Endothelial cell of umbilical vein (primary cell): ENCODE results near the gene SPTY2D1. TPM values are rescaled to one million over a fixed set of nuclear protein-coding genes. Genes with fewer than 3 reads are reported as not detected.

ENCODE experiments used
- BruUV-seq: library from RNA; stranded (reverse); fragments of 400-500 nt; replicated peaks from 2 replicates; lab custom pipeline; 2021; lab: Mats Ljungman, UMichigan
- CTCF ChIA-PET: fragments of 300-600, 350-600 bp; sonication (Branson Sonifier 250); formaldehyde crosslinking; loops from one replicate; lab custom pipeline; 2021; ENCODE audit warnings: antibody characterized with exemption, inconsistent platforms; lab: Charles Lee
- POLR2A ChIA-PET: fragments of 300-600, 350-600 bp; sonication (Branson Sonifier 250); formaldehyde crosslinking; loops from one replicate; lab custom pipeline; 2021; ENCODE audit warnings: antibody characterized with exemption, inconsistent platforms; lab: Charles Lee
- DNase-seq: peaks from one replicate; pipeline ENCODE4 v3.0.0-alpha.2; 2011; ENCODE audit warnings: low read depth, low spot score
- FAIRE-seq: peaks from 2 replicates; lab custom pipeline; 2011; peaks lifted over from hg19 to GRCh38; lab: Jason Lieb, UNC
- H2AFZ ChIP-seq: 2 replicates; pipeline ENCODE4 v1.6.0; 2012; ENCODE audit warnings: low read depth, low read length, control low read depth, inconsistent platforms
- H3K27ac ChIP-seq: 2 replicates; pipeline ENCODE4 v1.5.1; 2011; ENCODE audit warnings: low read depth, mild to moderate bottlenecking, control low read depth, low read length, moderate library complexity; ENCODE audit not compliant: insufficient read depth
- H3K27me3 ChIP-seq, 2 experiments: 2 replicates each; pipeline versions ENCODE4 v1.6.0 to v1.6.1; 2011; ENCODE audit warnings: low read length in 2 of 2, mixed read lengths in 1 of 2; ENCODE audit not compliant: control insufficient read depth in 2 of 2, insufficient read depth in 2 of 2
- H3K36me3 ChIP-seq, 2 experiments: 2 replicates in 1 of 2; 3 replicates in 1 of 2; pipeline ENCODE4 v1.5.1; 2011; ENCODE audit warnings: low read length in 2 of 2, mild to moderate bottlenecking in 1 of 2, moderate library complexity in 1 of 2; ENCODE audit not compliant: control insufficient read depth in 2 of 2, insufficient read depth in 2 of 2; ENCODE audit errors: extremely low read depth in 1 of 2
- H3K4me1 ChIP-seq: 3 replicates; pipeline ENCODE4 v1.5.1; 2011; ENCODE audit warnings: mild to moderate bottlenecking, low read length; ENCODE audit not compliant: control insufficient read depth, insufficient read depth; ENCODE audit errors: extremely low read depth
- H3K4me2 ChIP-seq: 2 replicates; pipeline ENCODE4 v1.6.1; 2011; ENCODE audit warnings: low read length, control low read depth, mixed read lengths; ENCODE audit not compliant: insufficient read depth
- H3K4me3 ChIP-seq, 3 experiments: fragments of 200-600 bp in 1 of 3; sonication (generic), shearing (Covaris generic) in 1 of 3; replicated peaks in 1 of 3; 2 replicates each; pipeline ENCODE4 v1.5.1; 2011 to 2016; ENCODE audit warnings: control low read depth in 3 of 3, low read length in 3 of 3, mild to moderate bottlenecking in 2 of 3, inconsistent platforms in 1 of 3, low read depth in 1 of 3, moderate library complexity in 1 of 3; ENCODE audit not compliant: insufficient read depth in 1 of 3
- H3K79me2 ChIP-seq: 2 replicates; pipeline ENCODE4 v1.6.0; 2012; ENCODE audit warnings: low read length, inconsistent platforms; ENCODE audit not compliant: control insufficient read depth, insufficient read depth
- H3K9ac ChIP-seq: replicated peaks from 2 replicates; pipeline ENCODE3; 2011; ENCODE audit warnings: low read length, control low read depth; ENCODE audit not compliant: insufficient read depth; ENCODE audit errors: extremely low read depth
- H3K9me1 ChIP-seq: replicated peaks from 3 replicates; pipeline ENCODE4 v1.6.0; 2011; ENCODE audit warnings: mild to moderate bottlenecking, low read length; ENCODE audit not compliant: control insufficient read depth, insufficient read depth; ENCODE audit errors: extremely low read depth
- H3K9me3 ChIP-seq: replicated peaks from 2 replicates; pipeline ENCODE4 v1.5.1; 2012; ENCODE audit warnings: low read length, inconsistent platforms; ENCODE audit not compliant: control insufficient read depth, insufficient read depth
- H4K20me1 ChIP-seq: replicated peaks from 2 replicates; pipeline ENCODE3; 2011; ENCODE audit warnings: mild to moderate bottlenecking, low read length; ENCODE audit not compliant: control insufficient read depth, insufficient read depth; ENCODE audit errors: extremely low read depth
- FOS ChIP-seq: IDR thresholded peaks from 2 replicates; pipeline ENCODE4 v1.6.1; 2011; ENCODE audit warnings: mild to moderate bottlenecking, low read length, moderate library complexity, borderline replicate concordance; ENCODE audit not compliant: insufficient read depth
- JUN ChIP-seq: IDR thresholded peaks from 2 replicates; pipeline ENCODE4 v1.6.1; 2011; ENCODE audit warnings: borderline replicate concordance, low read depth; ENCODE audit not compliant: insufficient read length, insufficient read depth
- MYC ChIP-seq: IDR thresholded peaks from one replicate; pipeline ENCODE4 v1.6.1; 2011; ENCODE audit warnings: mild to moderate bottlenecking, low read depth, low read length
- POLR2A ChIP-seq: IDR thresholded peaks from 2 replicates; pipeline ENCODE4 v1.6.1; 2012; ENCODE audit warnings: low read depth, mild to moderate bottlenecking, control low read depth, low read length
- POLR2AphosphoS5 ChIP-seq: IDR thresholded peaks from 2 replicates; pipeline ENCODE4 v1.6.1; 2012; ENCODE audit warnings: low read depth, mild to moderate bottlenecking, control low read depth, low read length, moderate library complexity; ENCODE audit not compliant: insufficient read depth
- dilution Hi-C: fragments of 300-500 bp; cut with MboI; formaldehyde crosslinking; loops from one replicate; pipeline ENCODE4 v1.15.0; 2019; ENCODE audit warnings: low sequenced_read_pairs; ENCODE audit not compliant: extremely low pct_ligation_motif_present
- intact Hi-C: fragments of 100-400 bp; cut with micrococcal nuclease; formaldehyde crosslinking; loops from one replicate; pipeline ENCODE4 v1.10.0; 2022
- polyA plus RNA-seq, 4 experiments: library from polyadenylated mRNA; depleted of rRNA in 3 of 4; stranded (reverse) in 3 of 4; unstranded in 1 of 4; fragments of >200 nt; gene quantifications; 2 replicates each; pipeline versions ENCODE4 v1.2.1 to v1.2.3, GENCODE V29; 2011 to 2012; ENCODE audit warnings: missing spikeins in 1 of 4
- total RNA-seq: library from RNA; stranded (reverse); gene quantifications from 2 replicates; pipeline ENCODE4 v1.2.3, GENCODE V29; 2021
- TF ChIP-seq, protein P1 (sequence below), 2 donors: IDR thresholded peaks; 1 replicate in 1 of 2; 2 replicates in 1 of 2; pipeline ENCODE4 v1.5.1; 2011; ENCODE audit warnings: low read length in 2 of 2, mild to moderate bottlenecking in 2 of 2, moderate library complexity in 2 of 2, control low read depth in 1 of 2, inconsistent platforms in 1 of 2, low read depth in 1 of 2; ENCODE audit not compliant: insufficient read depth in 1 of 2; ENCODE audit errors: extremely low read depth in 1 of 2
- TF ChIP-seq, protein P2 (sequence below): IDR thresholded peaks from 2 replicates; pipeline ENCODE4 v1.6.1; 2011; ENCODE audit not compliant: insufficient read depth, insufficient read length

The SPTY2D1 gene
- total and polyA plus RNA-seq, 2 donors (not counting 3 experiments of a cell fraction or from before 2014, with no cell fraction given), result 5.5 to 18.7 TPM

DNA sequence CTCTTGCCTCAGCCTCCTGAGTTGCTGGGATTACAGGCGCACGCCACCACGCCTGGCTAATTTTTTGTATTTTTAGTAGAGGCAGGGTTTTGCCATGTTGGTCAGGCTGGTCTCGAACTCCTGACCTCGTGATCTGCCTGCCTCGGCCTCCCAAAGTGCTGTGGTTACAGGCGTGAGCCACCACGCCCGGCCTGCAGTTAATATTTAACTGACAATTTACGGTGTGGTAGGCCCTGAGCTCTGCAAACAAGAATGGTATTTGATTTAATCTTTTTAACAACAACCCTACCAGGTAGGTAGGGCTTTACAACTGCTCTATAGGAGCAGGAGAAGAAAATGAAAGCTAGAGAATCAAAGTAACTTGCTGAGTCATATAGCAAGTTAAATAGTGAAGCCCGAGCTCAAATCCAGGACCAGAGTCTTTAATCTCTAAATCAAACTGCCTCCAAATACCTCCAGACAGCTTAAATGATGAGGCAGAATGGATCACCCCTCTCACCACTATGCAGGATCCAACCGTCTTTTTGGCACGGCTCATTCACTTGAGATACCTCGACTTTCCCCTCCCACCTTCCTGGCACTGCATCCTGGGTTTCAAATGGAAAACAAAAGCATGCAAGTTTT lies 55.1 kb downstream of the SPTY2D1 start:
- Histone ChIP-seq H3K36me3 (no peaks in the 10 kb centered on the region), H3K4me1 (peaks cover 5% of the 10 kb centered on the region), H3K27me3 (no peaks in the 10 kb centered on the region), H3K9me1 (no peaks in the 10 kb centered on the region), H3K4me3 (no peak overlapping the region), H3K9me3 (no peaks in the 10 kb centered on the region), H4K20me1 (no peaks in the 10 kb centered on the region), H3K79me2 (peaks cover 2% of the 10 kb centered on the region), H2AFZ (no peak overlapping the region), H3K27ac (no peak overlapping the region), H3K9ac (no peak overlapping the region), H3K4me2 (no peak overlapping the region)
- TF ChIP-seq JUN, result no peak
- TF ChIP-seq, protein P1, sequence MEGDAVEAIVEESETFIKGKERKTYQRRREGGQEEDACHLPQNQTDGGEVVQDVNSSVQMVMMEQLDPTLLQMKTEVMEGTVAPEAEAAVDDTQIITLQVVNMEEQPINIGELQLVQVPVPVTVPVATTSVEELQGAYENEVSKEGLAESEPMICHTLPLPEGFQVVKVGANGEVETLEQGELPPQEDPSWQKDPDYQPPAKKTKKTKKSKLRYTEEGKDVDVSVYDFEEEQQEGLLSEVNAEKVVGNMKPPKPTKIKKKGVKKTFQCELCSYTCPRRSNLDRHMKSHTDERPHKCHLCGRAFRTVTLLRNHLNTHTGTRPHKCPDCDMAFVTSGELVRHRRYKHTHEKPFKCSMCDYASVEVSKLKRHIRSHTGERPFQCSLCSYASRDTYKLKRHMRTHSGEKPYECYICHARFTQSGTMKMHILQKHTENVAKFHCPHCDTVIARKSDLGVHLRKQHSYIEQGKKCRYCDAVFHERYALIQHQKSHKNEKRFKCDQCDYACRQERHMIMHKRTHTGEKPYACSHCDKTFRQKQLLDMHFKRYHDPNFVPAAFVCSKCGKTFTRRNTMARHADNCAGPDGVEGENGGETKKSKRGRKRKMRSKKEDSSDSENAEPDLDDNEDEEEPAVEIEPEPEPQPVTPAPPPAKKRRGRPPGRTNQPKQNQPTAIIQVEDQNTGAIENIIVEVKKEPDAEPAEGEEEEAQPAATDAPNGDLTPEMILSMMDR (IDR thresholded peaks at IDR 0.05; ENCODE audit: extremely low read depth in 1 of 2, insufficient read depth in 1 of 2, low read depth in 1 of 2, low read length in 2 of 2), result no peak
- TF ChIP-seq, protein P2, sequence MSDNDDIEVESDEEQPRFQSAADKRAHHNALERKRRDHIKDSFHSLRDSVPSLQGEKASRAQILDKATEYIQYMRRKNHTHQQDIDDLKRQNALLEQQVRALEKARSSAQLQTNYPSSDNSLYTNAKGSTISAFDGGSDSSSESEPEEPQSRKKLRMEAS, result no peak
- no peak for TF ChIP-seq MYC
- no peak for TF ChIP-seq POLR2A
- TF ChIP-seq POLR2AphosphoS5, result no peak
- no peak for TF ChIP-seq FOS
- CTCF ChIA-PET, result interaction anchor here (1.3 to 2.3 kb wide), 4 partner anchors 9 to 185 kb away, joined by 3 to 6 read pairs (median 4); no protein-coding TSS in a partner anchor
- dilution Hi-C loops, result no loop called here
- intact Hi-C loops, result loop anchor here (5.0 kb wide), 1 partner anchor 1803 kb away; no protein-coding TSS in a partner anchor
- DNase-seq (no peak), FAIRE-seq (peak; percentile 70)
- POLR2A ChIA-PET, result no interaction called here
- BruUV-seq, result no TSS peak
